Glutamatergic neuron (in vitro differentiated cells): ENCODE results near the gene CAMKK2. TPM values are rescaled to one million over a fixed set of nuclear protein-coding genes. Genes with fewer than 3 reads are reported as not detected.
"Not testable (repeated sequence)": the region's sequence is repeated elsewhere in the genome, so short reads cannot be mapped to it uniquely, and the experiment has no call there.

Source experiments
- DNase-seq: peaks from one replicate; pipeline ENCODE4 v3.0.0; 2022
- H3K27ac Mint-ChIP-seq: one replicate; pipeline ENCODE4 v1.8.0; 2020; ENCODE audit warnings: mild to moderate bottlenecking, mixed read lengths, inconsistent platforms; ENCODE audit not compliant: unreplicated experiment
- H3K27me3 Mint-ChIP-seq: one replicate; pipeline ENCODE4 v1.8.0; 2020; ENCODE audit warnings: mild to moderate bottlenecking, moderate library complexity, mixed read lengths, inconsistent platforms; ENCODE audit not compliant: unreplicated experiment
- H3K36me3 Mint-ChIP-seq: one replicate; pipeline ENCODE4 v1.8.0; 2020; ENCODE audit warnings: mild to moderate bottlenecking, mixed read lengths, inconsistent platforms; ENCODE audit not compliant: unreplicated experiment
- H3K4me1 Mint-ChIP-seq: one replicate; pipeline ENCODE4 v1.8.0; 2020; ENCODE audit warnings: mild to moderate bottlenecking, low read depth, mixed read lengths, inconsistent platforms; ENCODE audit not compliant: unreplicated experiment
- H3K4me3 Mint-ChIP-seq: one replicate; pipeline ENCODE4 v1.8.0; 2020; ENCODE audit warnings: mild to moderate bottlenecking, mixed read lengths, inconsistent platforms; ENCODE audit not compliant: unreplicated experiment
- H3K9me3 Mint-ChIP-seq: one replicate; pipeline ENCODE4 v1.8.0; 2020; ENCODE audit warnings: mild to moderate bottlenecking, moderate library complexity, mixed read lengths, inconsistent platforms; ENCODE audit not compliant: unreplicated experiment
- CTCF ChIP-seq: fragments of 200-600 bp; sonication (generic); IDR thresholded peaks from one replicate; pipeline ENCODE4 v1.5.0; 2021; ENCODE audit not compliant: partially characterized antibody, unreplicated experiment
- total RNA-seq: library from RNA; stranded (reverse); fragmentation: NEBNext Ultra II Directional; extraction: Animal tissue kit (Norgen Biotek cat#: 25700); gene quantifications from one replicate; pipeline ENCODE4 v1.2.1, GENCODE V29; 2021; ENCODE audit not compliant: unreplicated experiment

Gene CAMKK2
- total RNA-seq, 1 donor from 2014 or later = 50.2 TPM

- no peak overlapping the region for H3K27ac Mint-ChIP-seq
- no peaks in the 10 kb centered on the region for H3K4me1 Mint-ChIP-seq
- H3K27me3 Mint-ChIP-seq = peaks cover 5% of the 10 kb centered on the region
- no peaks in the 10 kb centered on the region for H3K36me3 Mint-ChIP-seq
- DNase-seq = no peak
- H3K9me3 Mint-ChIP-seq = peaks cover 5% of the 10 kb centered on the region
- no peak overlapping the region for H3K4me3 Mint-ChIP-seq
- no peak for TF ChIP-seq CTCF
Observed at GRCh38 chr12:121283841-121284240, 12.7 kb downstream of the CAMKK2 start.

- Mint-ChIP-seq H3K27me3 (peaks cover 5% of the 10 kb centered on the region), H3K4me1 (no peaks in the 10 kb centered on the region), H3K27ac (no peak overlapping the region), H3K4me3 (no peak overlapping the region), H3K36me3 (peaks cover 3% of the 10 kb centered on the region), H3K9me3 (peaks cover 4% of the 10 kb centered on the region)
- no peak for DNase-seq
- TF ChIP-seq CTCF = no peak
Observed at GRCh38 chr12:121283388-121283787, 13.1 kb downstream of the CAMKK2 start.

GRCh38 chr12:121282910-121283309 is 13.6 kb downstream of the CAMKK2 start:
- not testable (repeated sequence) for H3K4me1 Mint-ChIP-seq, DNase-seq, H3K4me3 Mint-ChIP-seq, H3K9me3 Mint-ChIP-seq, H3K36me3 Mint-ChIP-seq, H3K27ac Mint-ChIP-seq, H3K27me3 Mint-ChIP-seq

GRCh38 chr12:121282072-121282742 is 14.3 kb downstream of the CAMKK2 start:
- H3K36me3 Mint-ChIP-seq = peaks cover 7% of the 10 kb centered on the region
- peaks cover 4% of the 10 kb centered on the region for H3K27me3 Mint-ChIP-seq
- no peak for TF ChIP-seq CTCF
- no peak overlapping the region for H3K27ac Mint-ChIP-seq
- DNase-seq = no peak
- no peak overlapping the region for H3K4me3 Mint-ChIP-seq
- no peaks in the 10 kb centered on the region for H3K4me1 Mint-ChIP-seq
- peaks cover 4% of the 10 kb centered on the region for H3K9me3 Mint-ChIP-seq

- not testable (repeated sequence) for H3K4me3 Mint-ChIP-seq, H3K9me3 Mint-ChIP-seq, H3K36me3 Mint-ChIP-seq, H3K27me3 Mint-ChIP-seq, DNase-seq, H3K27ac Mint-ChIP-seq, H3K4me1 Mint-ChIP-seq
Observed at GRCh38 chr12:121281116-121281515, 15.4 kb downstream of the CAMKK2 start.

- not testable (repeated sequence) for H3K4me3 Mint-ChIP-seq, H3K9me3 Mint-ChIP-seq, H3K4me1 Mint-ChIP-seq, H3K27ac Mint-ChIP-seq, H3K36me3 Mint-ChIP-seq, DNase-seq, H3K27me3 Mint-ChIP-seq
Observed at GRCh38 chr12:121280531-121280930, 16.0 kb downstream of the CAMKK2 start.
